ENCODE measurements around the gene HOXD10. TPM values are rescaled to one million over a fixed set of nuclear protein-coding genes. Genes with fewer than 3 reads are reported as not detected.

HOXD10 gene
- total and polyA plus RNA-seq, 4 donors = not detected

- Histone ChIP-seq H3K4me3 (ENCODE audit: low read depth in 1 of 3, low read length in 3 of 3) (peak within 1 kb of the TSS in 1 of 3 donors; percentile 44), H3K9me3 (ENCODE audit: control insufficient read depth in 4 of 4, low read length in 3 of 4) (peaks cover 0 to 11% (median 0%) of the 10 kb centered on the region in 4 donors), H3K27ac (ENCODE audit: low read depth in 1 of 2, low read length in 2 of 2) (no peak within 1 kb of the TSS), H3K27me3 (ENCODE audit: control insufficient read depth in 4 of 4, insufficient read depth in 4 of 4, low read length in 3 of 4) (peaks cover 8 to 60% (median 26%) of the 10 kb centered on the region in 4 donors), H3K9ac (ENCODE audit: low read depth in 1 of 2, low read length in 2 of 2) (no peak within 1 kb of the TSS), H3K4me1 (ENCODE audit: control insufficient read depth in 4 of 4, insufficient read depth in 4 of 4, low read length in 3 of 4) (peaks cover 2 to 14% (median 6%) of the 10 kb centered on the region in 4 donors), H3K36me3 (ENCODE audit: control insufficient read depth in 4 of 4, insufficient read depth in 3 of 4, low read depth in 1 of 4, low read length in 3 of 4) (no peaks in the 10 kb centered on the region)
- DNase-seq (ENCODE audit: low spot score) = no peak
- 4% methylated on average over 64 of the region's 64 CpGs for WGBS
- no peak for TF ChIP-seq ZBTB33 (IDR thresholded peaks at IDR 0.05)
- TF ChIP-seq EGR1 (IDR thresholded peaks at IDR 0.05; ENCODE audit: low read depth in 2 of 2) = no peak
- TF ChIP-seq RAD21 (IDR thresholded peaks at IDR 0.05) = no peak
- TF ChIP-seq, protein P1, sequence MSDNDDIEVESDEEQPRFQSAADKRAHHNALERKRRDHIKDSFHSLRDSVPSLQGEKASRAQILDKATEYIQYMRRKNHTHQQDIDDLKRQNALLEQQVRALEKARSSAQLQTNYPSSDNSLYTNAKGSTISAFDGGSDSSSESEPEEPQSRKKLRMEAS (IDR thresholded peaks at IDR 0.05) = no peak
Observed at GRCh38 chr2:176128982-176129796, 12.6 kb downstream of the HOXD10 start, which contains the start of gene HOXD8. HOXD8 (plus strand) TSS chr2:176129705; CDS start chr2:176130367, 662 bp downstream.

DNA sequence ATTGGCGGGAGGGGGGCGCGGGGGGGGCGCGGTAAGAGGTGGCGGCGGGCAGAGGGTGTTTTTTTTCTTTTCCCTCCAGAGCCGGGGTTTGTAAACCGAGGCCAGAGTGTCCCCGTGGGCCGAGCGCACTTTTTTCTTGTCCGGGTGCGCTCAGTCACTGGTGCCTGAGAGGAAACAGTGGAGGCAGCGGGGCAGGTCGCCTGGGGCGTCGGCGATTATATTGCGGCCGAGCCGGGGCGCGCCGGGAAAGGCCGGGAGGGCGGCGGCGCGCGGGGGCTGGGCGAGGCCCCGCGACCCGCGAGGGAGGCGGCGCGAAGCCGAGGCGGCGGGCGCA, 13.2 kb downstream of the HOXD10 start:
- Histone ChIP-seq H3K27ac (ENCODE audit: low read depth in 1 of 2, low read length in 2 of 2) (no peak overlapping the region), H3K9ac (ENCODE audit: low read depth in 1 of 2, low read length in 2 of 2) (no peak overlapping the region), H3K36me3 (ENCODE audit: control insufficient read depth in 4 of 4, insufficient read depth in 3 of 4, low read depth in 1 of 4, low read length in 3 of 4) (no peaks in the 10 kb centered on the region), H3K4me3 (ENCODE audit: low read depth in 1 of 3, low read length in 3 of 3) (peak overlapping the region in 1 of 3 donors; percentile 44), H3K27me3 (ENCODE audit: control insufficient read depth in 4 of 4, insufficient read depth in 4 of 4, low read length in 3 of 4) (peaks cover 8 to 66% (median 24%) of the 10 kb centered on the region in 4 donors), H3K4me1 (ENCODE audit: control insufficient read depth in 4 of 4, insufficient read depth in 4 of 4, low read length in 3 of 4) (peaks cover 2 to 14% (median 6%) of the 10 kb centered on the region in 4 donors), H3K9me3 (ENCODE audit: control insufficient read depth in 4 of 4, low read length in 3 of 4) (peaks cover 0 to 11% (median 0%) of the 10 kb centered on the region in 4 donors)
- TF ChIP-seq EGR1 (IDR thresholded peaks at IDR 0.05; ENCODE audit: low read depth in 2 of 2) = no peak
- no peak for TF ChIP-seq CTCF (IDR thresholded peaks at IDR 0.05; ENCODE audit: low read depth, low read length, missing input control)
- no peak for TF ChIP-seq GABPA (IDR thresholded peaks at IDR 0.05 in 1 of 2, conservative IDR thresholded peaks at IDR 0.05 in 1 of 2)
- TF ChIP-seq NR2F2 (IDR thresholded peaks at IDR 0.05) = no peak
- no peak for TF ChIP-seq REST (IDR thresholded peaks at IDR 0.05)
- no peak for TF ChIP-seq ATF3 (IDR thresholded peaks at IDR 0.05)
- no peak for TF ChIP-seq JUND (IDR thresholded peaks at IDR 0.05)
- TF ChIP-seq HNF4A (conservative IDR thresholded peaks at IDR 0.05) = no peak
- no peak for TF ChIP-seq YY1 (IDR thresholded peaks at IDR 0.05)
- no peak for TF ChIP-seq ZBTB33 (IDR thresholded peaks at IDR 0.05)
- TF ChIP-seq FOXA1 (IDR thresholded peaks at IDR 0.05) = no peak
- TF ChIP-seq FOXA2 (IDR thresholded peaks at IDR 0.05) = no peak
- WGBS = 5% methylated on average over 43 of the region's 43 CpGs
- no peak for DNase-seq (ENCODE audit: low spot score)
